Stimulated activated CD8-positive, alpha-beta memory T cell treated with anti-CD3 and anti-CD28 coated beads, Interleukin-7, amount 100 ng/mL, for 24 hours (primary cell): ENCODE results near the gene SMAD7.

Experiments
- DNase-seq: peaks from one replicate; pipeline ENCODE4 v3.0.0-alpha.2; 2020; ENCODE audit warnings: low read depth

Gene SMAD7

DNA sequence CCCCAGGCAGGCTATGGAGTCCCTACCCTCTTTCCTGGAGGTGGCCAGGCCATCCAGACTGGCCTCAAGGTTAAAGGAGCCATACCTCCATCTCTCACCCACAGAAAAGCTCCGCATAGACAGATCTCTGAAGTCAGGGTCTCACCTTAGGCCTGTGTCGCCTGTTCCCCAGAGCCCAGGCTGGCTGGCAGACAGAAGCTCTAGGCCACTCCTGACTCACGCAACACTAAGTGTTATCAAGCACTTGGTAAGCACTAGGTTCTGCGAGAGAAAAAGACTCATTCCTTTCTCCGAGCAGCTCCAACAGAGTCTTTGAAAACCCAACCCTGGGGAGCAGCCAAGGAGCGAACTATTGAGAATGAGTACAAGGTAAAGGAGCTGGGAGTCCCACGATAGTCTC, 6.1 kb downstream of the SMAD7 start:
- no peak for DNase-seq

DNA sequence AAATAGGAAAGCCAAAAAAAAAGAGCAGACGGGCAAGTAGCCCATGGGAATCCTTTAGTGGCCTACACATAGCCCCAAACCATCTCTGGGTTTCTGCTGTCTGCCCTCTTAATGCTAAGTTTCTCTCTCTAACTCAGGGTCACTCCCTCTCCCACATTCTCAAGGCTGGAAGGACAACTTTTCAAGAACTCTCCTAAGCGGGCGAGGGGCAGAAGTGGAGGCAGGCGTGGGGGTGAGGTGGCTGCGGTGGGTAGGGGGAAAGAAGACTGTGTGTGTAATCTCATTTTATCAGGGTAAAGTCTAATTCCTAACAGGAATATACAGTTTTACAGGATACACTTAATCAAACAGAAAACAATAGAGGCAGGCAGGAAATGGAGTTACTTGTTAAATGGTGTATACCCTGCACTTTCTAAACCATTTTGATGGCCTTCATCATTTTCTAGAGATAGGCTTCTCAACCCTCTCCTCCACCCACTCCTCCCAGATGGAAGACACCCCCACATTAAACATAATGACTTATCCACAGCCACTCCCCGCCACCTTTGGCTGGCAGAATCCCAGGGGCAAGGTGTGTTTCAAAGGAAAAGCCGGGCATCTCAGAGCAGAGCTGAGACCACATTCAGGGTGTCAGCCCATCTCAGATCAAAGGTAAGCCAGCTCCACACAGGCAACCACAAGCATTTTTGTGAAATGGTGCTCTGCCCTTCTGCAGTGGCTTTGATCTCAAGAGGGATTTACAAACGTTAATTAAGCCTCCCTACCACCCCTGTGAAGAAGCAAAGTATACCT, 6.8 kb downstream of the SMAD7 start:
- no peak for DNase-seq

DNA sequence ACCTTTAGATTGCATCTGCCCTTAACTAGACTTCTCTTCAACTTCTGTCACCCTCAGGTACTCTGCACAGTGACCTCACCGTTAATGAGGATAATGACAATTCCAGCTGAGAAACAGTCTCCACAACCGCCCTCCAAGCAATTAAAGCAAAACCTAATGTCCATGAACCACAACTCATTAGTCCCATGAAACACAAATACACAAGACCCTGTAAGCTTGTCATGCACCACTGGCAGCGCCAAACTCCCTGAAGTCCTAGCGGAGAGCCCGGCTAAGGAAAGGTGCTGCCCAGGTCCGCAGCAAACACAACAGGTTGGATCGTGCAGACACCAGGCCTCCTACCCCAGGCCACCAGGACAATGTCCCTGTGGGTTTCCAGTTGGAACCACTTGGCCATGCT, 7.4 kb downstream of the SMAD7 start:
- no peak for DNase-seq

- DNase-seq: no peak
These were observed 8.1 kb downstream of the SMAD7 start for GRCh38 chr18:48942554-48943261.

- DNase-seq: no peak
These were observed 8.7 kb downstream of the SMAD7 start for GRCh38 chr18:48942086-48942485.

DNA sequence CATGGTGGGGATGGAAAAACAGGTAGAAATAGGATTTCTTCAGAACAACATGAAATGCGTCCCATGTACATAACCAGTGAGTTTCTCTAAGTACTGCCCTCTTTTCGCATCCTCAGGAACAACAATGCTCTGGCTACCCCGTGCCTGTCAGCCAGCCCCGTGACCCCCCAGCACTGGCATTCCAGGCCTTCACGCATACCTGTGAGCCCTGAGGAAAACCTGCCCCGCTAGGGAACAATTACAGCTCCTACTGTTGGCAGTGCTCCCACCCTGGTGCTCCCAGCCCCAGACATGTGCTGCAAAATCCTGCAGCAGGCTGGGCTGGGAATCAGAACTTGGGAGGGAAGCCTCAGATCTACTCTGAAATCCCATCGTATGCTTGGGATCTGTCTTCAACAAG, 9.1 kb downstream of the SMAD7 start:
- DNase-seq: no peak

GRCh38 chr18:48940854-48941611, 9.7 kb downstream of the SMAD7 start:
- peak; percentile 54 for DNase-seq

GRCh38 chr18:48939205-48940097, 11.3 kb downstream of the SMAD7 start:
- no peak for DNase-seq

DNA sequence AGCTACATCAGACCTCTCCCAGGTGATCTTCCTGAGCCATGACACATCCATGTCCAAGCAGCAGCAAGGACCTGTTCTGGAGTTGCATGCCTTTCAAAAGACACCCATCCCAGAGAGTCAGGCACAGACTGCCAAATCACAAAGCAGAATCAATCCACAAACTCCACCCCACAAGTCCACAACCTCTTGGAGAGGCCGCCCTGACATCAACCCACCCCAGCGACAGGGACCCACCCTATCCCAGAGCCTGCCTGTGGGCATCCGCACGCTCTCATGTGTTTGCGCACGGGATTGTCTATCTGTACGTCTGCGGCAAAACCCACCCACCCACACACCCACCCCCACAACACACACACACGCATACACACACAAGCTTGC, 11.9 kb downstream of the SMAD7 start:
- DNase-seq: no peak

- no peak for DNase-seq
These were observed 12.7 kb downstream of the SMAD7 start for GRCh38 chr18:48937869-48938750.

DNA sequence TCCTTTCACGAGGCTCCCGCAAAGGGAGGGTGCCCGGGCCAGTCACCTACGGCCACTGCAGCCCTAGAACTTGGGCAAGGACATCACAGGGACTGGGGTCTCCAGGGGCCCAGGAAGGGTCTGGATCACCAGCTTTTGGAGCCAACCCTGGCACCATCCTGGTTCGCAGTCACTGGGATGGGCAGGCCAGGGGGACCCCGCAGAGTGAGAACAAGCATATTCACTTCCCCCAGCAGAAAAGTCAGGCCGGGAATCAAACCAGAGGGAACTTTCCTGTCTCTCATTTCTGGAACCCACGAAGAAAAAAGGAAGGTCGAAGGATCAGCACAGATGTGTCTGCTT, 15.4 kb downstream of the SMAD7 start:
- DNase-seq: no peak

DNA sequence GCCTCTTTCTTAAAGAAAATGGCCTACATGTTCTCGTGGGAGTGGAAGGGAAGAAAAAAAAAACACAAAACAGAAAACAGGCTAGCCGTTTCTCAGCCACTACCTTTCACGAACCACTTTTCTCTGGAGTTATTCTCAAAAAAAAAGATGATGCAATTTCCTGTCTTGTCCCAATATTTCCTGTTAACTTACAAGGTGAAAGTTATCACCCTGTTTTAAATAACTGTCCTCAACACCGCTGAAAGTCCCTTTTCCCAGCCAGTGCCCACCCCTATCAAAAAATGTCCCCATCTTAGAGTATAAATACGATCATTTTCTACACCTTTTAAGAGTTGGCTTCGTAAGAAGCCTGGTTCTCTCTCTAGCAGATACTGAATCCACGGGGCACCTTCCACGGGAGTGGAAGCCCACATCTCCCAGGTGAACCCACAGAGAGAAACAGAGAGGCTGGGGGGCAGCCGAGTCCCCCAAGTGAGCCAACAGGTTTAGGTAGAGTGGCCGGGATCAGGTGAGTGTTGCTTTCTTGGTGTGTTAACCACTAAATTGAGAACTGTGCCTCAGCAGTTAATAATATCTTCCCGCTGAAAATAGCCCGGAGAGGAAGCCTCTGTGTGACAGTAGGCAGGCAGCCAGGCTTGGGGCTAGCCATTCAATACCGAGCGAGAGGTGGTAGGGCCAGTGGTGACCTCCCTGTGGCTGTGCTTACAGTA, 15.9 kb downstream of the SMAD7 start:
- DNase-seq: no peak

- DNase-seq: no peak
These were observed 16.4 kb downstream of the SMAD7 start for GRCh38 chr18:48934415-48934722.

DNA sequence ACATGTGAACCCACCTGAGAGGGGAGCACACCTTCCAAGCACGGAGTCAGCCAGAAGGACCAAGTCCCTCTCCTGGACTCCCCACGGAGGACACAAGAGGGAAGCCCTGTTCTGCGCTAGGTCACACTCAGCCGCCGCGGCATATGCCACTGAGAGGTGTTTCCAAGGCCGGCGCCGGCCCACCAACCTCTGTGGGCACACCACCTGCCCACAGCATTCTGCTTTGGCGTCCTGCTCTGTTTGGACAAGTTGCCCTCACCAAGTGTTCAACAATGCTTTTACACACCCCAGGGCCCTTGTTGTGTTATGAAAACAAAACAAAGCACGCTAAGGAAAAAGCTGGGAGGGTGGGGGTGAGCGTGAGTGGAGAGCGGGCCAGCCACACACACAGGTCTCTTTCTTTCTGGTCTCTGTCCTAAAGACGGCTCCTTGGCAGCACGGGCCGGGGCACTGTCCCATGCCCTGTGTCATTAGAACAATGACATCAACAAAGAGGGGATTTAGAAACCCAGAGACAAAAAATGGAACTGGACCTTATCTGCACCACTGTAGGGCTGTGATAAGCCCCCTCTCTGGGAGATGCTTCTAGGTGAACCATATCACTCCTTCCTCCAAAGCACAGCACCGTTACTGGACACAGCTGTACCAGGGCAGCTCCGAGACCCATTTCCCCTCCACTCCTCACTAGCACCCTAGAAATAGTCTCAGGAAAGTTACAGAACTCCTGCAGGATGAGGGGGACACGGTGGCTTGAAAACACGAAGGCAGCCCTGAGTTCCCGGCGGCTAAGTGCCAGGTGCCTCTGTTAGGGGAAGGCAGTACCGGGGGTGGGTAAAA, 17.0 kb downstream of the SMAD7 start:
- no peak for DNase-seq

- DNase-seq: no peak
These were observed 17.8 kb downstream of the SMAD7 start for GRCh38 chr18:48932822-48933510.

- DNase-seq: no peak
These were observed 18.3 kb downstream of the SMAD7 start for GRCh38 chr18:48932462-48932818.

GRCh38 chr18:48931680-48932461, 18.9 kb downstream of the SMAD7 start:
- DNase-seq: no peak

DNA sequence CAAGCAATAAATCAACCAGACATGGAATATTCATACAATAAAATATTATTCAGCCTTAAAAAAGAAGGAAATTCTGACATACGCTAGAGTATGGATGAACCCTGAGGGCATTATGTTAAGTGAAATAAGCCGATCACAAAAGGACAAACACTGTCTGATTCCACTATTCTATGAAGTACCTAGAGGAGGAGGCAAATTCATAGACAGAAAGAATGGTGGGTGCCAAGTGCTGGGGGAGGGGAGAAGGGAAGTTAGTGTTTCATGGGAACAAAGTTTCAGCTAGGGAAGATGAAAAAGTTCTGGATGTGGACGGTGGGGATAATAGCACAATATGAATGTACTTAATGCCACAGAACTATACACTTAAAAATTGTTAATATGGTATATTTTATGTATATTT, 19.8 kb downstream of the SMAD7 start:
- no peak for DNase-seq
